Mononuclear cell (primary cell): ENCODE results near the gene TTC33. TPM values are rescaled to one million over a fixed set of nuclear protein-coding genes. Genes with fewer than 3 reads are reported as not detected.

ENCODE experiments used
- total RNA-seq: library from RNA; depleted of rRNA; stranded (reverse); fragments of >200 nt; gene quantifications from one replicate; pipeline ENCODE4 v1.2.3, GENCODE V29; 2012

Gene TTC33
- total RNA-seq, 1 donor = 15.4 TPM

Other genes starting within 250 kb of the TTC33 start
- 441 TPM for gene PTGER4, start 76.0 kb downstream of the TTC33 start, total RNA-seq
- 152 TPM for gene PRKAA1, start 42.4 kb upstream of the TTC33 start, total RNA-seq
- gene RPL37, start 79.3 kb upstream of the TTC33 start, total RNA-seq = 790 TPM
- gene CARD6, start 85.4 kb upstream of the TTC33 start, total RNA-seq = 5.4 TPM
- not detected for gene C7, start 153.5 kb upstream of the TTC33 start, total RNA-seq